GM19463 (cell line): ENCODE results near the gene CABLES1.
"Not testable (repeated sequence)": the region's sequence is repeated elsewhere in the genome, so short reads cannot be mapped to it uniquely, and the experiment has no call there.

ENCODE experiments used
- ATAC-seq: cut with Tn5 transposase; IDR thresholded peaks from one replicate; pipeline ENCODE4 v1.9.1; 2021; ENCODE audit warnings: mild to moderate bottlenecking, moderate library complexity; ENCODE audit not compliant: unreplicated experiment

The CABLES1 gene

DNA sequence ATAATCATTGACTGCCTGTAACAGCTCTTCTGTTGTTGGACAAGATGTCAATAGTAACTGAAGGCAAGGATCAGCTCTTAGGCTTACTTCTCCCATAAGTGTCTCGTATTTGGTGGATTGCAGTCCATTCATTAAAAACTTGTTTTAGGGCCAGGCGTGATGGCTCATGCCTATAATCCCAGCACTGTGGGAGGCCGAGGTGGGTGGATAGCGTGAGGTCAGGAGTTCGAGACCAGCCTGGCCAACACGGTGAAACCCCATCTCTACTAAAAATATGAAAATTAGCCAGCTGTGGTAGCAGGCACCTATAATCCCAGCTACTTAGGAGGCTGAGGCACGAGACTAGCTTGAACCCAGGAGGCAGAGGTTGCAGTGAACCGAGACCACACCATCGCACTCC is 26.1 kb upstream of the CABLES1 start:
- not testable (repeated sequence) for ATAC-seq

DNA sequence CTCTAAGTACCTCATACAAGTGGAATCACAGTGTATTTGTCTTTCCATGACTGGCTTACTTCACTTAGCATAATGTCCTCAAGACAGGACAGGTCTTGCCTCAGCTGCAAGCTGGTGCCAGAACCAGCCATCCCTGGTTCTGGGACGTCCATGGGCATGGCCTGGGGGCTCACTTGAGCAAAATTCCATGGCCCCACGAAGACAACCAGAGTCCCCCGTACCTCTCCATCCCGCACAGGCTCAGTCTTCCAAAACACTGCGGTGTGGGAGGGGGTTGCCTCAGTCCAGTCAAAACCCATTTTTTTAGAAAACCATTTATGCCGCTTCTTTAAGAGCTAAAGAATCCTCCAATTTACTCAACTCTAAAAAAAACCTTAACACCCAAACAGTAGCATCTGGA is 21.7 kb upstream of the CABLES1 start:
- ATAC-seq: no peak

GRCh38 chr18:23114171-23114881 is 21.0 kb upstream of the CABLES1 start:
- ATAC-seq: no peak

DNA sequence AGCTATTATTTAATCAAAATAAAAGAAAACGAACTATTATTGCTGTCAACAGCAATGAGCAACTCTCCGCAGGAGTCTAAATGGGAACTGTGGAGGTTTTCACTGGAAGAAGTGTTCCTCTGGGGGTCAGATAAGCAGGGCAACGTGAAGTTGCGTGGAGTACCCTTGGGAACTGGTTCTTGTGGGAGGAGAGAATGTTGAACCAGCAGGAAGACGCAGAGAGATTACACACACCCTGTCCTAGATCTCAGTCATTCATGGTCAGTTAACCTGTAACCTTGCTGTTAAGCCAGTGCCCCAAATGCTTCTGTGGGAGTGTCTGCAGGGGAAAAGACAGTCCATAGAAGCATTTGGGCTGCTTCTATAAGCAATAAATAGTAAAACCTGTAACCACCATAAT is 20.4 kb upstream of the CABLES1 start:
- ATAC-seq: no peak

DNA sequence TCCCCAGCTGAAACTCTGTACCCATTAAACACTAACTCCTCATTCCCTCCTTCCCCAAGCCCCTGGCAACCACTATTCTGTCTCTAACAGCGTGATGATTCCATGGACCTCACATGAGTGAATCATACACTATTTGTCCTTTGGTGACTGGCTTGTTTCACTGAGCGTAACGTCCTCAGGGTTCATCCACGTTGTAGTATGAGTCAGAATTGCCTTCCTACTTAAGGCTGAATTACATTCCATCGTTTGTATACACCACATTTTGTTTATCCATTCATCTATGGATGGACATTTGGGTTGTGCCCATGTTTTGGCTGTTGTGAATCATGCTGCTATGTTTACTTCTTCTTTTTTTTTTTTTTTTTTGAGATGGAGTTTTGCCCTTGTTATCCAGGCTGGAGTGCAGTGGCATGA is 19.6 kb upstream of the CABLES1 start:
- ATAC-seq: no peak

DNA sequence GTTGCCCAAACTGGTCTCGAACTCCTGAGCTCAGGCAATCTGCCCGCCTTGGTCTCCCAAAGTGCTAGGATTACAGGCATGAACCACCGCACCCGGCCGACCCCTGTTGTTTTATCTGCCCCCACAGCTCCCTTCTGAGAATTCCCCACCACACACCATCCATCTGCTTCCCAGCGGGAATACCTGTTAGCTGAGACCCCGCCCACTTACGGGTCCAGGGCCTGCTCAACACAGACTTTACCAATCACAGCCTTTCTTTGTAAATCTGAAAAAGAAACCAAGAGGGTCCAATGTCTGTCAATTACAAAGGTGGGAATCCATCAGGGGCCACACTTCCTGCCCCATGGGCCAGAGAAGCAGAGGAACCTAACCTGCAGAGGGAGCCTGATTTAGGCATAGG is 14.2 kb upstream of the CABLES1 start:
- ATAC-seq: no peak

- no peak for ATAC-seq
These were observed 12.7 kb upstream of the CABLES1 start for GRCh38 chr18:23122334-23123229.

- ATAC-seq: no peak
These were observed 8.8 kb upstream of the CABLES1 start for GRCh38 chr18:23126376-23127056.

DNA sequence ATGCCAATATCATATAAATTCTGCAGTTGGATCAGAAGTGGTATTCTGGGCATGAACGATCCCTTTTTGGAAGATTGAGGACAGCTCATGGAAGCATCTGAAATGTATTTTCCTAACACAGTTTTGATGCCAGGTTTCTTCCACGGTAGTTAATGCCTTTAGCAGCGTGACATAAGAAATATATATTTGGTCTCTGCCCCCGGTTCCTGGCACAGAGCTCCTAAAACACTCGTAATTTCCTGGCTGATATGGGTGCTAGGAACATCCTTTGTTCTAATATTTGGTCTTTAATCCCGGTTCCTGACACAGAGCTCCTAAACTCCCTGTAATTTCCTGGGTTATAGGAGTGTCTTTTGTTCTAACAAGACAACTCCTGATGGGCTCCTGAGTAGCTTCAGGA is 8.2 kb upstream of the CABLES1 start:
- no peak for ATAC-seq

DNA sequence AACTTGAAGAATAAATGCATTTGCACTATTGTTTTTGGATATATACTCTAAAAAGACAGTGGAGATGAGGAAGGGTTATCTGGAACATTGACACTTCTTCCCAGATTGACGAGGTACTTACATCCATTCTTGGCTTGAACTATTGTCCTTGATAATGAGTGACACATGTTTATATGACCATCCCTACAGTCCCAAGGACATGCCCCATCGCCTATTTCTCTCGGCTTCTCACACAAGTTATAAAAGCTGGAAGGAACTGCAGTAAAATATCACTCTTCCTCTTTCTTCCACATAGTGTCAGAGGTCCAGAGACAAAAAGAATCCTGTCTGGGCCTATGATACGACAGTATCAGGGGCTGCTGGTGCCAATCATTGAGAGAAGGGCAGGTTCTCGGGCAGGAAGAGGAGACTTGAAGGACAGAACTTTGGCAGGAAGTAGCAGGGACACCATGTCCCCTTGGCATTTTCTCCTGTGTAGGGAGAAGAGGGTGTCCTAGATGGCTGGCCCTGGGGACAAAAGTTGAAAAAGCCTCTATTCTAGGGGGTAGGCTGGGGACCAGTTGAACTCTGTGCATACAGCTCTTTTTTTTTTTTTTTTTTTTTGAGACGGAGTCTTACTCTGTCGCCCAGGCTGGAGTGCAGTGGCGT is 5.8 kb upstream of the CABLES1 start:
- no peak for ATAC-seq

- ATAC-seq: no peak
These were observed 3.5 kb upstream of the CABLES1 start for GRCh38 chr18:23131693-23132319.

- ATAC-seq: peak; percentile 40
These were observed 1.2 kb upstream of the CABLES1 start for GRCh38 chr18:23133860-23134779.

DNA sequence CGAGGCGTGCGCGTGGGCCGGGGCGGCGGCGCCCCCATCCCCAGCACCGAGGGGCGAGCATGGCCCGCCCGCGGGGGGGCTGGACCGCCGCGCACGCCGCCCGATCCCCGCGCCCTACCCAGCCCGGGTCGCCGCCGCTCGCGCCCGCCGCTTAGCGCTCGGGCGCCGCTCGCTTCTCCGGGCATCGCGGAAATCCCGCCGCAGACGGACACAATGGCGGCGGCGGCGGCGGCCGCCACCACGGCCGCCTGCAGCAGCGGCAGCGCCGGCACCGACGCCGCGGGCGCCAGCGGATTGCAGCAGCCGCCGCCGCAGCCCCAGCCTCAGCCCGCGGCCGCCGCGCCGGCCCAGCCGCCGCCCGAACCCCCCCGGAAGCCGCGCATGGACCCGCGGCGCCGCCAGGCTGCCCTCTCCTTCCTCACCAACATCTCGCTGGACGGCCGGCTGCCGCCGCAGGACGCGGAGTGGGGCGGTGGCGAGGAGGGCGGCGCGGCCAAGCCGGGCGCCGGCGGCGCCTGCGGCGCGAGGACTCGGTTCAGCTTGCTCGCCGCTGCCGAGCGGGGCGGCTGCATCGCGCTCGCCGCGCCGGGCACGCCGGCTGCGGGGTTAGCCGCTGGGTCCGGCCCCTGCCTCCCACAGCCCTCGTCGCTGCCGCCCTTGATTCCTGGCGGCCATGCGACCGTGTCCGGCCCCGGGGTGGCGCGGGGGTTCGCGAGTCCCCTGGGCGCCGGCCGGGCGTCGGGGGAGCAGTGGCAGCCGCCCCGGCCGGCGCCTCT is 453 bp downstream of the CABLES1 start:
- peak; percentile 24 for ATAC-seq

DNA sequence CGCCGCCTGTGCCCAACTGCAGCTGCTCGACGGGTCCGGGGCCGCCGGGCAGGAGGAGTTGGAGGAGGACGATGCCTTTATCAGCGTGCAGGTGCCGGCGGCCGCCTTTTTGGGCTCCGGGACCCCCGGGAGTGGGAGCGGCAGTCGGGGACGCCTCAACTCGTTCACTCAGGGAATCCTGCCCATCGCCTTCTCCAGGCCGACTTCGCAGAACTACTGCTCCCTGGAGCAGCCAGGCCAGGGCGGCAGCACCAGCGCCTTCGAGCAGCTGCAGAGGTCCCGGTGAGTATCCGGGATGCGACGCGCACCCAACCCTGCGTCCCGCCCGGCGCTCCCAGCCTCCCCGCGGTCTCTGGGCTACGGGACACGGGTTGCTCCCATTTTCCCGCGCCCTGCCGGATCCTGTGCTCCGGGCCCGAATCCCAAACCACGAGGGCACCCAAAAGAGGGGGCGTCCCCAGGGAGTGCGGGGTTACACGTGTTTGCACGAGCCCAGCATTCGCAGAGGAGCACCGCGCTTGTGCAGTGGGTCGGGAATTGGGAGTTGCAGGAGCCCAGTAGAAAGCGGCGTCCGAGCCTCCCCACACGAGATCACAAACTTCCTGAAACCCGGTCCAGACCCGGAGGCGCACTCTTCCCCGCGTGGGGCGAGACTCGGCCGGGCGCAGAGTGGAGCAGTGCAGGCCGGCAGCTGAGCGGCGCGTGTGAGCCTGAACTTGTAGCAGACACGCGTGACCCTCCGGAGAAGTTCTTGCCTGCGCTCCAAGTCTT is 1.2 kb downstream of the CABLES1 start:
- peak; percentile 15 for ATAC-seq

DNA sequence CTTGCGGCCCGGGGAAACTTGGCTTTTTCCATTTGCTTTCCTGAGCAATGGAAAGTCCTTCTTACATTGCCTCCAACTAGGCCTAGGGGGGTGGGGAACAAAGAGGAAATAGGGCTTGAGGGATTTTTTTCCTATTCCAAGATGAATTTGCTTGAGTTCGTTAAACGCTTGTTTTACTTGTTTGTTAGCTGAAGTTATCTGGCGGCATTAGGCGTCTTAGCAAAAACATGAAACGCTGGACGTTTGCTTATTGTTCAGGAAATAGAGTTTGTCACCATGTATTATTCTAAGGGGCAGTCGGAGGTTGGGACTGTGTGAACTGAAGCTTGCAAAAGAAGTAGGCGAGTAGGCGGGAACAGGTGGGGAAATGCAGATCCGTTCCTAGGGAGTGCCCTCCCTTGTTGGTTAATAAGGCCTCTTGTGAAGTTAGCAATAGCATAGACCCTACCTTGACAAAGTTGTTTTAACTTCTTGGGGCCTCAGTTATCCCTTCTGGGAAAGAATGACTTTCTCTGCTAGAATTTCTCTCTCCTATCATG is 1.9 kb downstream of the CABLES1 start:
- ATAC-seq: no peak

- ATAC-seq: no peak
These were observed 2.5 kb downstream of the CABLES1 start for GRCh38 chr18:23137788-23138216.

DNA sequence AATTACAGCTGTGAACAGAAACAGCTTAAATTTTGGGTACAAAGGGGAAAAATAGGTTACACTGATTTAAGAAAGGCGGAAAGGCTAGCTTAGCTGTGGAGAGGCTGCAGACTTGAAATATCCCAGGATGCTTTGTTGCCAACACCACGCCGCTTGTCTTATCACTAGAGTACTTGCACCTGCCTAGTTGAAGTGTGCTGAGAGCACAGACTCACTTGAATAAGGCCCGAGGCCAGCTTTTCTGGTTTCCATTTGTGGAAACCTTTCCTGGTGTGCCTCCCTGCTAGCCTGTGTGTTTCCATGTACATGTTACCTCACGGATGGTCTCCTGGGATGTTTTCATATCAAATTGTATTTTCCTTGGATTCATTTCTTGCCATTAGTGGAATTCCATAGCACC is 3.2 kb downstream of the CABLES1 start:
- ATAC-seq: no peak
